Activated T-cell treated with anti-CD3 and anti-CD28 coated beads for 48 hours (primary cell): Measurements from ENCODE around the gene NUDT9.
"Not testable (repeated sequence)": the region's sequence is repeated elsewhere in the genome, so short reads cannot be mapped to it uniquely, and the experiment has no call there.

Experiments used
- DNase-seq: peaks from one replicate; pipeline ENCODE4 v3.0.0-alpha.2; 2020; ENCODE audit warnings: low read depth

Gene NUDT9

GRCh38 chr4:87462102-87462501, 39.7 kb downstream of the NUDT9 start:
- no peak for DNase-seq

GRCh38 chr4:87465739-87466366, 43.5 kb downstream of the NUDT9 start:
- no peak for DNase-seq

DNA sequence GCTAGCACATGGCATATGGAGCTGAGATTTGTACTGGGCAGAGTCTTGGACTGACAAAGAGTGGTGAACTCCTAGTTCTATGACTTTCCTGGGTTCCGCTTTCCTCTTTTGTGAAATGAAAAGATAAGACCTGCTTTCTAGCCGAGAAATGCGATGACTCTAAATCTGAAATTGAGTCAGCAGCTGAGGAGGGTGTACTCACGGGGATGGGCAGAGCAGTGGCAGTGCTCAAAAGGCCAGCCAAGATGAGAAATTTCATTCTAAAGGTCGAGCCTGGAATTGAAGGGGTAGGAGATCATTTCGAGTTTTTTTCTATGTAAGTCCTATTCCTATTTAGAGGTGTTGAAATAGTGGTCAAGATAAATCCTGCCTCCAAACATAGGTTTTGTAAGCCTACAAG, 47.0 kb downstream of the NUDT9 start:
- no peak for DNase-seq

GRCh38 chr4:87476934-87477333, 54.6 kb downstream of the NUDT9 start:
- DNase-seq: no peak

- no peak for DNase-seq
Measured at GRCh38 chr4:87478732-87479250, 56.4 kb downstream of the NUDT9 start.

DNA sequence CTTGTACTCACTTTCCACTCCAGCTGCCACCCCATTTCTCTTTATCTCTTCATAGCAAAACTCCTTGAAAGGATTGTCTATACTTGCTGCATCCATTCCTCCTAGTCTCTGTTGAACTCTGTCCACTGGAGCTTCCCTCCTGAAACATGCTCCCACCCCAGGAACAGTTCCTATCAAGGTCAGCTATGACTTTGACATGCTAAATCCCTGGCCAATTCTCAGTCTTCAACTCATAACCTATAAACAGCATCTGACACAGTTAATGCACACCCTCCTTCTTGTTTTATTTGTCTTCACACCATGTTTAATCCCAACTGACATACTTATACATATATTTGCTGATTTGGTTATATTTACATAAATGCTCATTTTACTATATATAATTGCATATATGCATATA, 59.0 kb downstream of the NUDT9 start:
- DNase-seq: no peak

- not testable (repeated sequence) for DNase-seq
Measured at GRCh38 chr4:87483247-87483646, 60.9 kb downstream of the NUDT9 start.

GRCh38 chr4:87488666-87489065, 66.3 kb downstream of the NUDT9 start:
- not testable (repeated sequence) for DNase-seq

DNA sequence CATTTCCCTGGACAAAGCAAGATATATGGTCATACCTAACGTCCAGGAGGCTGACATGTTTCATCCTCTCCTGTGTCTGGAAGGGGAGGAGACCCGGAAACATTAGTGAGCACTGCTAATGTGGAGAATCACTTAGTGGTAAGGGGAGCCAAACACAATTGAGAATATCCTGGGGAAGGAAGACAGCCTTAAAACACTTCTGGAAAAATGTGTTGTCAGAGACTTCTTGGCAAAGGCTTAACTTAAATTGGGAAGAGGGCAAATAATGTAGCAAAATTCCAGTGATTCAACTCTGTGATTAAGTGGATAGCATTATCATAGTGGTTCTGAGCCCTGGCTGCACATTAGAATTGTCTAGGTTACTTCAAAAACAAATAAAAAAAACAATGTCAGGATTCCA, 67.3 kb downstream of the NUDT9 start:
- DNase-seq: no peak

DNA sequence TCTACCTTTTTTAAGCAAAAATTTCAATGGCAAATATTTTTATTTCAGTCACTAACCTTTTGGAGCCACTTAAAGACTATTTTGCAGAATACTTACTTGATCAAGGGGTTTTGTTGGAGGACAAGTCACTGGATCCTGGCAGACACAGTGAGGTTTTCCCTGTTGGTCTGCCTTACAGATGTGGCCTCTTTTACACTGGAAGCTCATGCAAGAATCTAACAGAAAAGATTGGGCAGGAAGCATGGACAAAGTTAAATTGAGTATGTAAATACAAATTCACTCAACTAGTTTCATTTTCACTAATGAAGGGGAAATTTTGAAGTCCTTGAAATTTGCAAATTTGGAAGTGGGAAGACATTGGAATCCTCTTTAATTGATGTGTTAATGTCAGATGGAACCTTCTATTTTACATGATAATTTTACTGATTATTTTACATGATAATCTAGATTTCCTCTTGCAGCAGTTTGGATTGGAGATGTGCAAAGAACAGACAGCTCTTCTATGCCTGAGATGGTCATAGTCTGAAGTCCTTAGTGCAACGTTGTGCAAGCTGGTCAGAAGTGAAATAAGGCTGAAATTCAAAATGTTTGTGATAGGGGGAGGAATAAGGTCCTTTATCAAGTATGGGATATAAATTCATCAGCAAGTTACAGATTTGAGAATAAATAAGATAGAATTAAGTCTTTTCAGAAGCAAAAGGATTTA, 68.4 kb downstream of the NUDT9 start:
- DNase-seq: no peak

- DNase-seq: no peak
Measured at GRCh38 chr4:87491436-87491835, 69.1 kb downstream of the NUDT9 start.

DNA sequence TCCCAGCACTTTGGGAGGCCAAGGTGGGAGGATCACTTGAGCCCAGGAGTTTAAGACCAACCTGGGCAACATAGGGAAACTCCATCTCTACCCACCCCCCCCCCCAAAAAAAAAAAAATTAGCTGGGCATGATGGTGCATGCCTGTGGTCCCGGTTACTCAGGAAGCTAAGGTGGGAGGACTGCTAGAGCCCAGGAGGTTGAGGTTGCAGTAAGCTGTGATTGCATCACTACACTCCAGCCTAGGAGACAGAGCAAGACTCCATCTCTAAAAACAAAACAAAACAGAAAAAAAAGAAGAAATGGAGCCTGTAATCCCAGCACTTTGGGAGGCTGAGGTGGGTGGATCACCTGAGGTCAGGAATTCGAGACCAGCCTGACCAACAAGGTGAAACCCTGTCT, 69.5 kb downstream of the NUDT9 start:
- not testable (repeated sequence) for DNase-seq

DNA sequence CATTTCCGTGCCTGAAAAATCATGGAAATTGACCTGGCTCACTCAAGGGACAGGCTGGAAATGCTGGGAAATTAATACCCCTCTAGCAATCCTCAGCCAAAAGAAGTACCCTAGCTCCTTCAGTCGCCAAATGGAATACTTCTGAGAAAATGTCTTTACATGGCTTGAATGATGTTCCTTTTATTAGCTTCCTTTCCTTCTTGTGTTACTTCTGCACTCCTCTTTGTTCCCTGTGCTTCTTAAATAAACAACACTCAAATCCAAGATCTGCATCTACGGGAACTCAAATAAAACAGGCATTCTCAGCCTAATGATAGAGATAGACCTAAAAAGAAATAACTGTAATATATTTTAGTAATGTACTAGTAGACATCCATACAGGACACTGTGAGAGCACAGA, 70.7 kb downstream of the NUDT9 start:
- no peak for DNase-seq

DNA sequence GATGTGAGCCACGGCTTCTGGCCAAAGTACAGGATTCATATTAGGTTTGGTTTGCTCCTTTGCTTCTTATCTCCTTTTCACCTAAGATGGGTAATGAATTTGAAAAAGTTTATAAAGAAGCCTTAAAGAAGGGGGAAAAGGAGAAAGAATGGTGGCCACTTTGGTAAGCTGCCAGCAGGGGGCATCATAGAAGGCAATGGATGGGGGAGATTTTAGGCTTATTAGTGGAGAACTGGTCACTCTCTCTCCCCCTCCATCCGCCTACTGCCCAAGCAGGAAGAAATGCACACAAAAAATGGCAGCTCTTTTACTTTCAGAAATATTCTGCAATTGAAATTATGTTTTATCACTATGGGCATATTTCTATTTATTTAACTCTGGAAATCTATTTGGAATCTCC, 74.8 kb downstream of the NUDT9 start:
- no peak for DNase-seq

GRCh38 chr4:87497578-87497977, 75.2 kb downstream of the NUDT9 start:
- DNase-seq: no peak

GRCh38 chr4:87498446-87498900, 76.1 kb downstream of the NUDT9 start:
- DNase-seq: no peak

DNA sequence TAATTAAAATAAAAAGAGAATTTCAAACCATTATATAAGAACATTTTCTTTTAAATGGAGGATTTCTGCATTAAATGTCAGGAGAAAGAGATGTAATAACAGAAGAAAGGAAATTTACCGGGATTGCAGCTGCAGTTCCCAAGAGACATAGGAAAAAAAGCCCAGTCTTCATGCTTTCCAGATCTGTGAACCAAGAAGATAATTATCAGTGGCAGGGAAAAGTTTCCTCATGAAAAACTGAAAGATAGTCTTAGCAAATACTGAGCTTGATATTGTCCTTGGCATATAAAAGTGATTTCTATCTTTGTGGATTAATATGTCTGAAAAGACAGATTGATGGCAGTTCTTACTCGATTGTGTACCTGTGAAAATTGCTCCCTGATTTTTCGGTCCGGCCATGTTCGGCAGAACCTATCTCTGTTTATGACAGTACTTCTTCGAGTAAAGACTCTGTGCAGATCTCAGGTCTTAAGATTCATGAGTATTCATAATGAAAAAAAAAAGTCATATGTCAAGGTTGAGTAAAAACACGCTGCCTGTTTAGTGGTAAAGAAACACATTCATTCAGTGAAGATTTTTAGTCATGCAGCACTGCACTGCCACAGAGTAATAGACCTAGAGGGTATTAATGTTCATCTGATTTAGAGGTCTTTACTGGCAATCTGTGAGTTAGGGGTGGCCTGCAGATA, 77.2 kb downstream of the NUDT9 start:
- DNase-seq: no peak

- DNase-seq: no peak
Measured at GRCh38 chr4:87500092-87500462, 77.7 kb downstream of the NUDT9 start.

- no peak for DNase-seq
Measured at GRCh38 chr4:87502580-87503238, 80.3 kb downstream of the NUDT9 start.

GRCh38 chr4:87505862-87506261, 83.5 kb downstream of the NUDT9 start:
- no peak for DNase-seq

DNA sequence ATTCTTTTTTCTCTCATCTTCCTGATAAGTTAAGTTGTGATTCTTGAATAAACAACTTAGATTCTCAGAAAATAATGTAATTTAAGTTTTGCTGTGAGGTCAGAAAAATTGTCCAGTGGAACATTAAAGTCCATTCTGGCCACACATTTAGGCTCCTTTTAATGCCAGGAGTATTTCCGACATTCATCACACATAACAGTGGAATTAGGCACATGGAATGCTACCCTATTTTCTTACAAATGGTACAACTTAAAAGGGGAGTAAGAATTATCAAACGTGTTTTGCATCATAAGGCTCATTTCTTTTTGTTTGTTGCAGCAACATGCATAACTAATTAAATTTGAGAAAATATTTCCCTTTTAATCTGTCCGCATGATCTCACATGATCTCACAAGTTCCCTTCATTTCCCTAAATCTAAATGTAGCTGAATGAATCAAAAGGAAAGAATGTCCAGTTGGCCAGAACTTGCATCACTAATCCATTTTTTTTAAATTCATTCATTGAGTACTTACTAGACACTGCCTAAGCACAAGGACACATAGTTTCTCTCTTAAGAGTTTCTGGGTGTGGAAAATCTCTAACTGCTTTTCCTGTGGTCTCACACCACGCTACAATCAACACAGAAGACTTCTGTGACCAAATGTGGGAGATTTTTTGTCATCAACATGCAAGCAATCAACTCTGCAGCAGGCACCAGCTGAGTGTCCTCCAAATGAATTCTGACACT, 84.8 kb downstream of the NUDT9 start:
- no peak for DNase-seq
